HG03103 (cell line): ENCODE data around the gene BPIFB3.

Experiments used
- ATAC-seq: cut with Tn5 transposase; IDR thresholded peaks from one replicate; pipeline ENCODE4 v1.9.1; 2021; ENCODE audit warnings: low read depth; ENCODE audit not compliant: unreplicated experiment

BPIFB3 gene

GRCh38 chr20:33053291-33054106, at the start of gene BPIFB3:
BPIFB3 (plus strand) TSS chr20:33053903; CDS start chr20:33055436, 1,533 bp downstream.
- ATAC-seq = no peak

DNA sequence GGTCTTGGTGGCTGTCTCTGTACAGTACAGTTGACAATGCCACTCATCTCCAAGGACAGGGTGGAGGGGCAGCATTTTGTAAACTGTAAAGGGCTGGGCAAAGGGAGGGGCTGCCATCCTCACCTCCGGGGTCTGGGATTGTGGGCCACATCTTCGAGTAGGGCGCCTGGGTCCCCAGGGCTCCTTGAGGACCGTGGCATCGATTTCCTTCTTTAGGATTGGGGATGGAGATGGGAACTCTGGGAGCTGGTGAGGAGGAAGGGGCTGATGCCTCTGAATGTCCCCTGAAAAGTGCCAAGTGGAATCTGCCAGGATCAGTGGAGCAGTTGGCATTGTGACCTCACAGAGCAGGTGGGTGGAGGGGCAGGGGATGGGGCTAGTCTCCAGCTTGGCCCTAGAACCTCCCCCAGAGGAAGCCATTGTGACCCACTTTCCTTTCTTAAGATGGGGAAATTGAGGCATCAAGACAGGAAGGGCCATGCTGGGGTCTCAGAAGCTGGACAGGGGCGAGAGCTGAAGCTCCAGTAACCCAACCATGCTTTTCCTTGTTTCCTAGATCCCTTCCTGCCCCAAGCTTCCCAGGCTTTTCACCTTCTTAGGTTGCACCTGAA, 49.5 kb upstream of the BPIFB3 start, which contains the start of gene SUN5:
Gene SUN5 (minus strand): TSS at position 293 of the 611 bp plus-strand sequence. CDS start 93 bp downstream, at position 200.
- ATAC-seq = no peak

- ATAC-seq = no peak
Observed at GRCh38 chr20:33005132-33005566, 48.6 kb upstream of the BPIFB3 start.

GRCh38 chr20:33005908-33006775, 47.6 kb upstream of the BPIFB3 start:
- no peak for ATAC-seq

DNA sequence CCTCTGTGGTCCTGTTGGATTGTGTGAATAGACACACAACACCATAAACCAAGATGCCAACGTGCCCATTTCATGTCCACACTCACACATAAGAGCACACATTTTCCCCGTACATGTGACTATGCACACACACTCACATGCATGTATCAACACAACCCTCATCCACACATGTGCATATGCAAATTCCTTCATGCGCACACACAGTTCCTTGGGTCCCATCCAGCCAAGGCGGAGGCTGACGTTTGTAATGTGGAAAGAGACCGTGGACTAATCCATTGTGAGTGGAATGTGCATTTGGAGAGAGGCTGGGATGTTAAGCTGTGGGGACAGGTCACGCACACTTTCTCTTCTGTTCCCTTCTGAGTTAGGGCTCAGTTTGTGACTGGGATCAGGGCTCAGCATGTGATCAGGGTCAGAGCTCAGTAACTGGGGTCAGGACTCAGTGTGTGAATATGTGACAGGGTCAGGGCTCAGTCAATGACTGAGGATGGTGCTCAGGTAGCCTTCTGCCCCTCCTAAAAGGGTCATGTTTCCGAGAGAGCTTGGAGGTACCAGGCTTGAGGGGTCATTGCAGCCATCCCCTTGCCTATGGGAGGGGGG, 46.8 kb upstream of the BPIFB3 start:
- no peak for ATAC-seq

DNA sequence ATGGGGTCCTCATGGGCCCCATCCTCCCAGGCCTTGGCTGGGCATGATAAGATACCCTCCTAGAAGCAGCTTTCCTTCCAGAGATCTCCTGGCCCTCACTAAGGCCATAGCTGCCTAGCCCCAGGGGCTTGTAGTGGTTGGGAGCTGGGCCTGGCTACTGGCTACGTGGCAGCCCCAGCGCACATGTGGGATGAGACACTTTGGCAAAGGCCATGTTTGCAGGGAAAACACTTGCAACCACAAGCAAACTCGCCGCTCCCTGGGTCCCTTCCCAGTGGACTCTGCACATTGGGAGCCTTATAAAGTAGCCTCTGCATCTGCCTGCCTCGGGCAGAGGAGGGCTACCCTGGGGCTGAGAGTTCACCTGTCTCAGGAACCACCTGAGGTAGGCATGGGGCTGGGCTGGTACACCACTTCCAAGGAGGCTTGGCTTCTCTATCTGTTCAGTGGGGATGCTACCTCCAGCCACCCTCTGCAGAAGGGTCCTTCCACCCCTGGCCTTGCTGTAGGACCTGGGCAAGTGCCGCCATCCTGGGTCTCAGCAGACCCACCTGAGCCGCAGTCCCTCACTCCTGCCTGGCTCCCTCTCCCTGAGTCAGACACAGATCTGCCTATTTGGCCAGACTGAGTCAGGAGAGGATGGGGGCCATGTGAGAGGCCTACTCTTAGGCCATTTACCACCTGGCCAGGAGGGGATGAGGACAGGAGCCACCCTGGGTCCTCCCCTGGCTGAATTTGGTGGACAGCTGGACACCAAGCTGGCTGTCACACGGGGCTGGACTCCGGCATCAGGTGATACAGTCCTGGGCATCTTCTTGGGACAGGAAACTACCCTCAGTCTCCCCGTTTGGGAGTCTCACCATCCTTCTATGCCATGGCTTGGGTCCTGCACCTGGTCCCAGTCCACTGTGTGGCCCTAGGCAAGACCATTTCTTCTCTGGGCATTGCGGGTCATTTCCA, 46.0 kb upstream of the BPIFB3 start, which contains the start of gene BPIFB2:
Gene BPIFB2 (plus strand): TSS at position 329 of the 960 bp plus-strand sequence. CDS start 871 bp downstream, outside the sequence.
- no peak for ATAC-seq

GRCh38 chr20:33008336-33009213, 45.1 kb upstream of the BPIFB3 start:
- ATAC-seq = no peak

GRCh38 chr20:33009214-33010132, 44.2 kb upstream of the BPIFB3 start:
- ATAC-seq = no peak

GRCh38 chr20:33010133-33010504, 43.6 kb upstream of the BPIFB3 start:
- ATAC-seq = no peak

DNA sequence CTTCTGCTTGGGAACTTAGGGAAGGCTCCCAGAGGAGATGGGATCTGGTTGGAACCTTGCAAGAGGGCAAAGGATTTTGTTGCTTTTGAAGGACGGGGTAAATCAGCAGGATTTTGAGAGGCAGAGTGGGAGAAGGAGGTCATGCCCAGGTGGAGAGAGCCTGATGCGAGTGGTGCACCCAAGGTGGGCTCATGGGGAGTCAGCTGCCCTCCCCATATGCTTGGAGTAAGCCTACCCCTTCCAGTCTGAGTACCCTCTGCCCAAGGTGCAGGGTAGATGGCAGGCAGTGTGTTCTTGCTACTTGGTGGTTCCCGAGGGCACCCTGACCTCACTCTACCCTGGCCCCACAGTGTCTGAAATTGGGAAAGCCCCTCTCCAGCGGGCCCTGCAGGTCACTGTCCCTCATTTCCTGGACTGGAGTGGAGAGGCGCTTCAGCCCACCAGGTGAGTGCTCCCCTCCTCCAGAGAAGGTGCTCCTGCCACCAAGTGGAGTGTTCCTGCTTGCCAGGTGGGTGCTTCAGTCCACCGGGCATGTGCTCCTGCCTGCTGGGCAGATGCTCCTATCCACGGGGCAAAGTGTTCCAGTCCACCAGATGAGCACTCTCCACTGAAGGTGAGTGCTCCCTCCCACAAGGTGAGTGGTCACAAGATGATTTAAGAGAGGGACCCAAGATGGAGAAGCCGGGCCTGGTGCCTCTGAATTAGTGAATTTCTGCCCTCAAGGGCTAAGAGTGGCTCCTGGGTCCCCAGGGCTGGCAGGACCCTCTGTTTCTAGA, 42.8 kb upstream of the BPIFB3 start:
- no peak for ATAC-seq

DNA sequence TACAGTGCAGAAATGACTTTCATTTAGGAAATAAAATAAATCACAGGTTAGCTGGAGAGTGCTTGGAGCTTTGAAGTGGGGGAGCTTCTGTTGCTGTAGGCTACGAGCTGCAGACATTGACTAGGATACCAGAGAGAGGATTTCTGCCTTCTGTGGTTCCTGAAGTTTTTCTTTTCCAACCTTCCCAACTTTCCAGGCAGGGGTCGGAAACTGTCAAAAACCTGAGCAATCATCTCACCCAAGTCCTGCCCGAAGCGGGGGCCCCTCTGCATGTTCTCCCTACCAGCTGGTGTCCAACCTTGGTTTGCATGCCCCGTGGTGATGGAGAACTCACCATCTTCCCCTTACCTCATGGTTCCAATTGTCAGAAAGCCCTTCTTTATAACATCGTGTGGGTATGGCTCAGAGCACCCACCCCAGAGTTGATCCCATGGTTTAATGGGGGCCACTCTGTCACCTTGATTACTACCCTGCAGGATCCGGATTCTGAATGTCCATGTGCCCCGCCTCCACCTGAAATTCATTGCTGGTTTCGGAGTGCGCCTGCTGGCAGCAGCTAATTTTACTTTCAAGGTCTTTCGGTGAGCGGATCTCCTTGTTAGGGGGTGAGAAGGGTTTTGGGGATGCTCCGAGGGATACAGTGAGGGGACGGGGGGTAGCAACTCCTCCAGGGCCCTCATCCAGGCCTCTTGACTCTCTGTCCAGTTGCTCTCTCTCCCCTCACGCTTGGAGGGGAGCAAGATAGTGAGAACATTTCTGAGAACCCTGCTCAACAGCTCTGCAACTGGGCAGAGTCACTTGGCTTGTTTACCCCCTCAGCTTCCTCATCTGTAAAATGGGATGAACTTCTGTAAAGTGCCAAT, 41.1 kb upstream of the BPIFB3 start:
- no peak for ATAC-seq

DNA sequence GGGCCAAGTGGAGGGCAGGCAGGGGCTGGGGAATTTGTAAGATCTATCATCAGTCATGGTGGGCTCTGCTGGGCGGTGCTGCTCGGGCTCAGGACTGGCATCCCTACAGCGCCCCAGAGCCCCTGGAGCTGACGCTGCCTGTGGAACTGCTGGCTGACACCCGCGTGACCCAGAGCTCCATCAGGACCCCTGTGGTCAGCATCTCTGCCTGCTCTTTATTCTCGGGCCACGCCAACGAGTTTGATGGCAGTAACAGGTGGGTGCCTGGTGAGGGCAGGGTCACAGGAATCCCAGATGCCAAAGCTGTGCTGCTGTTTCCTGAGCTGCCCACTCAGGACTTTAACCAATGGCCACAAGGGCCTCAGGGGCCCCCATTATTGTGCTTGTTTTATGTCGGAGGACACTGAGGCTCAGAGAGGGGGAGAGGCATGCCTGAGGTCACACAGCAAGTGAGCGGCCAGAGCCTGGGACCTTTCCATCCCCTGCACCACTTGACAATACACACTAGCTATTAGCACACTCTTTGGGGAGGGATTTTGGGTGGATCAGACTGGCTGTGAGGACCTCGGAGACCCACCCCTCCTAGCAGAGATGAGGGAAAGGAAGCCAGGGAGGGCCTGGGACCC, 39.9 kb upstream of the BPIFB3 start:
- ATAC-seq = no peak

DNA sequence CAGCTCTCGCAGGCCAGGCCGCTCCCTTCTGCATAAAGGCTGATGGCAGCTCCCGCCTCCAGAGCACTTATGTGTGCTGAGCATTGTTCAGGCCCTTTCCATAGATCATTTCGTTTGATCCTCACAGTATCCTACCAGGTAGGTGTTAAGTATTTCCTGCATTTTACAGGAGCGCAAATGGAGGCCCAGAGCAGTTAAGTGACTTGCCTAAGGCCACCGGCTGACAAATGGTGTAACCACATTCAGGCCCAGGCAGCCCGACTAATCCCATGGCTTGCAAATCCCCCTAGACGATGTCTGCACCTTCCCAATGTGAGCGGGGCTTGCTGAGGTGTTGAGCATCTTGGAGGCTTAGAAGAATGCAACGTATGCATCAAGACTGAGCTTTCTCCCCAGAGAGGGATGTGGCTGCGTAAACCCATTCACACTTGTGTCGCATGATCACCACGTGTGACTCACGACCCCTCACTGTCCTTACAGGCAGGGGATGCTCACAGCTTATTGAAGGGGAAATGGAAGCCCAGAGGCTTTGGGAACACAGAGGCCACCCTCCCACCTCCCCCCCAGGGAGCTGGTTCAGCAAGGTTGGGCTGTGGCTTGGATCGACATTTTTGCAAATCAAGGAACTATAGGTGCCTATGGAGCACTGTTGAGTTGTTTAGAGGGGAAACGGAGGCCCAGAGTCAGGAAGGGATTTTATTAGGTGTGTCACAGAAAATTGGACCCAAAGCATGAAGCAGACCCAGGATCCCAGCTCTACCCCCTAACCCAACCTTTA, 39.2 kb upstream of the BPIFB3 start:
- ATAC-seq = no peak

- no peak for ATAC-seq
Observed at GRCh38 chr20:33015114-33015484, 38.6 kb upstream of the BPIFB3 start.
